HG03097 (cell line): Measurements from ENCODE around the gene BTD.
A peak's percentile ranks its signal among the peaks of the same experiment; 100 is the strongest.
"Not testable (repeated sequence)": the region's sequence is repeated elsewhere in the genome, so short reads cannot be mapped to it uniquely, and the experiment has no call there.

Source experiments
- ATAC-seq: cut with Tn5 transposase; IDR thresholded peaks from one replicate; pipeline ENCODE4 v1.9.1; 2021; ENCODE audit not compliant: unreplicated experiment, low FRiP score

BTD gene

GRCh38 chr3:15602816-15603215, 1.3 kb downstream of the BTD start:
- not testable (repeated sequence) for ATAC-seq

GRCh38 chr3:15604584-15604983, 3.0 kb downstream of the BTD start:
- not testable (repeated sequence) for ATAC-seq

- no peak for ATAC-seq
These were observed 4.9 kb downstream of the BTD start for GRCh38 chr3:15606434-15606891.

GRCh38 chr3:15610082-15610759, 8.7 kb downstream of the BTD start:
- ATAC-seq: no peak

- no peak for ATAC-seq
These were observed 9.5 kb downstream of the BTD start for GRCh38 chr3:15611018-15611417.

- ATAC-seq: no peak
These were observed 10.5 kb downstream of the BTD start for GRCh38 chr3:15612001-15612400.

- ATAC-seq: no peak
These were observed 13.4 kb downstream of the BTD start for GRCh38 chr3:15614958-15615357.

- ATAC-seq: no peak
These were observed 14.5 kb downstream of the BTD start for GRCh38 chr3:15616053-15616452.

- ATAC-seq: not testable (repeated sequence)
These were observed 18.3 kb downstream of the BTD start for GRCh38 chr3:15619659-15620464.

GRCh38 chr3:15623535-15624440, 22.2 kb downstream of the BTD start:
- ATAC-seq: no peak

- ATAC-seq: no peak
These were observed 27.4 kb downstream of the BTD start for GRCh38 chr3:15628967-15629366.

- ATAC-seq: peak; percentile 92
These were observed 28.5 kb downstream of the BTD start for GRCh38 chr3:15629860-15630597.

- ATAC-seq: peak; percentile 29
These were observed 29.3 kb downstream of the BTD start for GRCh38 chr3:15630646-15631350.

- ATAC-seq: no peak
These were observed 30.1 kb downstream of the BTD start for GRCh38 chr3:15631426-15632211.

GRCh38 chr3:15632212-15632580, 30.7 kb downstream of the BTD start:
- no peak for ATAC-seq

GRCh38 chr3:15633159-15633558, 31.6 kb downstream of the BTD start:
- no peak for ATAC-seq

- no peak for ATAC-seq
These were observed 32.4 kb downstream of the BTD start for GRCh38 chr3:15633766-15634598.

- ATAC-seq: no peak
These were observed 33.1 kb downstream of the BTD start for GRCh38 chr3:15634671-15635070.
